GM13977 (cell line): ENCODE measurements around the gene MOK.

Experiments
- DNase-seq: peaks from one replicate; pipeline ENCODE4 v3.0.0; 2012; ENCODE audit warnings: low spot score
- in situ Hi-C: fragments of 300-500 bp; cut with MboI; formaldehyde crosslinking; loops from one replicate; pipeline ENCODE4 v1.12.0; 2022; ENCODE audit warnings: low sequenced_read_pairs, low pct_unique_long_range_greater_than_20kb, mixed read lengths, inconsistent platforms; ENCODE audit not compliant: unreplicated experiment
- TF ChIP-seq, protein P1 (sequence below): IDR thresholded peaks from 2 replicates; pipeline ENCODE4 v1.5.1; 2012; ENCODE audit warnings: mild to moderate bottlenecking, control low read depth; ENCODE audit not compliant: insufficient read depth; ENCODE audit errors: extremely low read depth, missing control alignments

MOK gene

DNA sequence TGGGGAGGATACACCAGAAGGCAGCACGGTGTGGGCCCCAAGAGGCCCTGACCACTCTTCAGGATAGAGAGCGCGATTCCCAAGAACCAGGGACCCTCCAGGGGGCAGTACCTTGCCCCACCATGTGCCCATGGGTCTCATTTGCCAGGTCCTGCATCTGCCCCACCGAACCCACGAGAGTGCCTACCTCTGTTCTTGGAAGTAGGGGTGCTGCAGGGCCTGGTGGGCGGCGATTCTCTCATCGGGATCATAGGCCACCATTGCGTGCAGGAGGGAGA is 72.7 kb downstream of the MOK start:
- in situ Hi-C loops = no loop called here
- DNase-seq = no peak
- TF ChIP-seq, protein P1, sequence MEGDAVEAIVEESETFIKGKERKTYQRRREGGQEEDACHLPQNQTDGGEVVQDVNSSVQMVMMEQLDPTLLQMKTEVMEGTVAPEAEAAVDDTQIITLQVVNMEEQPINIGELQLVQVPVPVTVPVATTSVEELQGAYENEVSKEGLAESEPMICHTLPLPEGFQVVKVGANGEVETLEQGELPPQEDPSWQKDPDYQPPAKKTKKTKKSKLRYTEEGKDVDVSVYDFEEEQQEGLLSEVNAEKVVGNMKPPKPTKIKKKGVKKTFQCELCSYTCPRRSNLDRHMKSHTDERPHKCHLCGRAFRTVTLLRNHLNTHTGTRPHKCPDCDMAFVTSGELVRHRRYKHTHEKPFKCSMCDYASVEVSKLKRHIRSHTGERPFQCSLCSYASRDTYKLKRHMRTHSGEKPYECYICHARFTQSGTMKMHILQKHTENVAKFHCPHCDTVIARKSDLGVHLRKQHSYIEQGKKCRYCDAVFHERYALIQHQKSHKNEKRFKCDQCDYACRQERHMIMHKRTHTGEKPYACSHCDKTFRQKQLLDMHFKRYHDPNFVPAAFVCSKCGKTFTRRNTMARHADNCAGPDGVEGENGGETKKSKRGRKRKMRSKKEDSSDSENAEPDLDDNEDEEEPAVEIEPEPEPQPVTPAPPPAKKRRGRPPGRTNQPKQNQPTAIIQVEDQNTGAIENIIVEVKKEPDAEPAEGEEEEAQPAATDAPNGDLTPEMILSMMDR = no peak

DNA sequence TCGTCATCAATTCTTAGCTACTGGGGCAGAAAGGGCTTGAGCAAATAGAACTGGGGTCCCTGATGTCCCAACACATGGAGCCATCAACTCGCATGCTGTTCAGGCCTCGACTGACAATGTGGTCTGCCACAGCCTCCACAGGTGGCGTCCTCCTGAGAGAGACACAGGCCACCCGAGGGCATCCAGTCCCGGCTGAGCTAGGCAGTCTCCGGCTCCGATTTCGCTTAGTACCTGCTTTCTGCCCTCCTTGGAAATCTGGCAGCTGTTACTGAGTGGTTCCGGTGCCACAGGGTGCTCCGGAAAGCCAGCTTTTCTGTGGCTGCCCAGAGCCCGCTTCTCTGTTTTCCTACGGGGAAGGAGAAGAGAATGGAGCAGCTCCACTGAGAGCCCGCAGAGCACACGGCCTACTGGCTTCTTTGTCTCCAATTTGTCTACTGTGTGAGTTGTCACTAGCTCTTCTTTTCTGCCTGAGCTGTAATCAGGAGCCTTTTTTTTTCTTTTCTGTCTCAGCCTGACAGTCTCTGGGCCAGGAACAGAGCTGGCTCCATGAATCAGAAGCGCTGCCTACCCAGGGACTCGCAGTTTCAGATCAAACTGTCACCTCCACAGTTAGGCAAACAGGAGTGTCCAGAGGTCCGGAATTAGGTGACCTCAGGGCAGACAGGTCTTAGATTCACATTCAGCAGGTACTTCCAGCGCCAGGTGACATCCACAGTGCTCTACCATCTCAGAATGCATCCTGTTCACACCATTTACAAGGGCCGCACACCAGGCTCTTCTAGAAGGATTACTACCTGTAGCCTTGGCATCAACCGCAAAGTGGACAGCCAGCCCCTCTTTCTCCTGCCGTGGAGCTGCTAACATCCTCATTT is 73.3 kb downstream of the MOK start:
- in situ Hi-C loops = no loop called here
- DNase-seq = no peak
- TF ChIP-seq, protein P1 = no peak

DNA sequence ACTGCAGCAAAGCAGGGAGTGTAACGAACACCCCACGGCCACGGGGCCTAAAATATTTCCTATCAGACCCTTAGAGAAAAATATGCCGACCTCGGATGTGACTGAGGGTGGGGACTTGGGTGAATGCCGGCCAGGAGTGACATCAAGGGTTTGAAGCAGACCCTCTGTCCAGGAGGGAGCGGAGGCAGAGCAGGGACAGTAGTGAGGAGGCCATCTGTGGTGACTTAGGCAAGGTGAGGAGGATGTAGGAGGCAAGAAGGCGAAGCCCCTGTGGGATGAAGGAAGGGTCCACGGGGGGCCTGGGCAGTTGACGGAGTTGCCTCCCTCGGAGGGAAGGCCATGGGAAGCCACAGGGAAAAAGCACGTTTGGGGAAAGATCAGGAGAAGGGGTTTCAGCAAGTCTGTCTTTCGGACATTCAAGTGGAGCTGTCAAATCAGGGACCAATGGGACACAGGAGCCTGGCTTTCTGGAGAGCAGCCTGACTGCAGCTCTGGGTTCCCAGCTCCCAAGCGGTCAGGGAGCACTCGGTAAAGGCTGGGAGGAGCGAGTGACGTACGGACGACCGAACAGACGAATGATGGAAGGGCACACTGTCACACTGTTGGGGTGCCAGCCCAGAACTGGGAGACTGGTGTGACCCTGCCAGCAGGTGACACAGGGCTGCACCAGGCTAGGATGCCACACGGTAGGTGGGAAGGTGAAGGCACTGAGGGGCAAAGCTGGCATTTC is 74.3 kb downstream of the MOK start:
- no peak for DNase-seq
- in situ Hi-C loops = no loop called here
- TF ChIP-seq, protein P1 = no peak

DNA sequence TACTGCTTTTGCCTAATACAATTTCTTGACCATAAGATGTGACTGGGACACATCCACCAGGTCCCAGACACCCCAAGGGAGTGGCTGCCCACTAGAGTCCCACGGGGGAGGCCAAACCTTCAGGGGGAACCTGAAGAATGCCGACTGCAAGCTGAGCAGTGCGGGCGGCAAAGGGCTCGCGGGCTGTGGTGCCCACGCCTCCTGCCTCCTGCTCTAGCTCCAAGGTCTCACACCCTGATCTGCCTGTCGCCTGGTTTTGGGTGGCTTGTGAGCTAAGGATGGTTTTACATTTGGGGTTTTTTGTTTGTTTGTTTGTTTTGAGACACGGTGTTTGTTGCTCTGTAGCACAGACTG is 75.2 kb downstream of the MOK start:
- no peak for DNase-seq
- in situ Hi-C loops = no loop called here
- TF ChIP-seq, protein P1 = no peak

DNA sequence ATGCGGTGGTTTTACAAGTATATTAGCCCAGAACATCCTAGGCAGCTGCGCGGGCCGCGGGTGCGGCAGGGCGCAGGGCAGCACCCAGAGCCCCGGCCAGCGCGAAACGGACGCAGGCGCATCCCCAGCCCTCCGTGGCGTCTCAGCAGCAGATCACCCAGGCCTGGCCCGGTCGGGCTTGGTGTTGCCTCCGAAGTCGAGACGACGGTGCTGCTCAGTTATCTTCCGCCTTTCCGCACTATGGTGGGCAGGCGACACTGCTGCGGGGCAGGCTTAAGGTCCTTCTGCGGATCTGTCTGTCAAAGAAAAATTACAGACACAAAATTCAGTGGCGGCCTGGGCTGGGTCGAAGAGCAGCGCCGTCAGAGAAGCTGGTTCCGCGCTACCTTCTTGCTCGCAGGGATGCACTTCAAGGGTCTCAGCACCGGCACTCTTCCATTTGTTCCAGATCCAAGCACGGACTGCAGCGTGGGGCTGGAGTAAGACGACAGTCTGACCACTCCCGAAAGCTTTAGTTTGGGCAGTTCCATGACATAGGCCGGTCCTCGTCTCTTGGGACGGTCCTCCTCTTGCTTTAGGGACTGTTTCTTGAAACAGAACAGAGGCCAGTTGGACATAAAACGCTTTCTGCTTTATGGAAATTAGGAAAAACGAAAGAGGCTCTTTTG is 75.8 kb downstream of the MOK start:
- DNase-seq = no peak
- TF ChIP-seq, protein P1 = no peak
- in situ Hi-C loops = no loop called here

DNA sequence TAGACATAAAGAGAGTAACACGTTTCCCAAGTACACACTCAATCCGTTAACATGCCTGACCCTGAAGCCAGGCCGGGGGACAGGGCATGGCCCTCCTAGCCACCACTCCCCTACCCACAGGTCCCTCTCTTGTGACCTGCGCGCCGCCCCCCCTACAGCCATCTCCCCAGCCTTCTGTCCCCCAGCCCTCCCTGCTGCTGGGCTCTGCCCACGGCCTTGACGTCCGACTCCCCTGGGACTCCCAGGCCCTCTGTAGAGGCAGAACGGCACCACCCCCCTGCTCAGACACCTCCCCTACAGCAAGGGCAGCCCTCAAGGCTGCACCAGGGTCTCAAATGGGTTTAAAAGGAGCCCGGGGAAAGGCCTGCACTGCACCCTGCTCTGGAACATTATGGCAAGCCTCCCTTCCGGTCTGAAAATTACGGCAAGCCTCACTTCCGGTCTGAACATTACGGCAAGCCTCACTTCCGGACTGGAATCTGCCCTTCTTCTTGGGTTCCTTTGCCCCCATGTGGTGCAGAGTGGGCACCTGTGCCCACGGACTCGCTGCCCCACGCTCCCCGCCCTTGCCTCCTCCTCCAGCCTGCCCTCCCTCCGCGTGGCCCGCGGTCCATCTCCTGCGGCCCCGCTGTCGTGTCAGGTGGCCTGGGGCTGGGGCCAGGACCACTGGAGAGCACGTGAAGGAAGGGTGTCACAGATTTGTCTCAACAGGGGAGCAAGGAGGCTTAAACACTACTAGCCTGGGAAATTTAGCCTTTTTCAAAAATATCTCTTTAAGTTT is 77.6 kb downstream of the MOK start:
- in situ Hi-C loops = no loop called here
- TF ChIP-seq, protein P1 = no peak
- no peak for DNase-seq
